ENCODE results near the gene TMEM273.

- no peak for TF ChIP-seq EP300 (IDR thresholded peaks at IDR 0.05)
- TF ChIP-seq CTCF (IDR thresholded peaks at IDR 0.05): no peak
Measured at GRCh38 chr10:49154641-49155040, 33.5 kb downstream of the TMEM273 start.

Data from tibial nerve (tissue), 4 donors.